HepG2 (cell line): ENCODE data around the gene AZU1. TPM values are rescaled to one million over a fixed set of nuclear protein-coding genes. Genes with fewer than 3 reads are reported as not detected.
A peak's percentile ranks its signal among the peaks of the same experiment; 100 is the strongest.

Experiments
- ATAC-seq: fragments of 200-7000 bp; cut with Tn5 transposase; 3 replicates; pipeline ENCODE4 v1.9.1; 2020; ENCODE audit warnings: mild to moderate bottlenecking, moderate library complexity
- BruUV-seq: library from RNA; stranded (reverse); fragments of 400-500 nt; replicated peaks from 2 replicates; lab custom pipeline; 2021; lab: Mats Ljungman, UMichigan
- CTCF ChIA-PET: fragments of 300-600 bp; formaldehyde crosslinking; extraction: SDS; loops from one replicate; lab custom pipeline; 2021; ENCODE audit warnings: low total read pairs, inconsistent platforms, low intra/inter-chr PET ratio; lab: Yijun Ruan, JAX
- POLR2A ChIA-PET: fragments of 350-600 bp; sonication (Branson Sonifier 250); formaldehyde crosslinking; loops from one replicate; lab custom pipeline; 2020; ENCODE audit warnings: antibody characterized with exemption, inconsistent platforms; lab: Yijun Ruan, JAX
- DNase-seq: peaks from one replicate; pipeline ENCODE4 v3.0.0-alpha.2; 2015; ENCODE audit warnings: low spot score
- FAIRE-seq: peaks from 3 replicates; lab custom pipeline; 2011; peaks lifted over from hg19 to GRCh38; lab: Jason Lieb, UNC
- H2AFZ ChIP-seq: one replicate; pipeline ENCODE4 v1.6.1; 2011; ENCODE audit warnings: low read length, inconsistent platforms
- H3K27ac ChIP-seq: fragments of 300-600 bp; 3 replicates; pipeline ENCODE4 v1.8.0; 2011; ENCODE audit warnings: mixed run types, mild to moderate bottlenecking, mixed read lengths, low read length, inconsistent platforms; ENCODE audit not compliant: insufficient read depth; ENCODE audit errors: extremely low read length
- H3K27me3 ChIP-seq, 2 experiments: fragments of 200-600 bp in 1 of 2; 2 replicates in 1 of 2; 3 replicates in 1 of 2; pipeline versions ENCODE4 v1.6.0 to v1.8.0; 2011; ENCODE audit warnings: low read length in 2 of 2, mild to moderate bottlenecking in 2 of 2, moderate library complexity in 2 of 2, inconsistent platforms in 1 of 2; ENCODE audit not compliant: insufficient read depth in 2 of 2, control insufficient read depth in 1 of 2
- H3K36me3 ChIP-seq, 2 experiments: fragments of 200-600 bp in 1 of 2; replicated peaks in 1 of 2; 2 replicates in 1 of 2; 3 replicates in 1 of 2; pipeline versions ENCODE4 v1.5.1 to v1.8.0; 2011; ENCODE audit warnings: low read length in 2 of 2, inconsistent platforms in 1 of 2; ENCODE audit not compliant: insufficient read depth in 2 of 2, control insufficient read depth in 1 of 2
- H3K4me1 ChIP-seq: 2 replicates; pipeline ENCODE4 v1.5.1; 2012; ENCODE audit warnings: low read length, inconsistent platforms; ENCODE audit not compliant: insufficient read depth
- H3K4me2 ChIP-seq: 2 replicates; pipeline ENCODE4 v1.6.0; 2011; ENCODE audit warnings: low read depth, low read length, inconsistent platforms
- H3K4me3 ChIP-seq, 3 experiments: fragments of 200-600 bp in 1 of 3; sonication (generic), shearing (Covaris generic) in 1 of 3; replicated peaks in 1 of 3; 2 replicates each; pipeline ENCODE4 v1.5.1; 2011 to 2016; ENCODE audit warnings: low read length in 3 of 3, inconsistent platforms in 2 of 3, low read depth in 2 of 3, mild to moderate bottlenecking in 2 of 3, control low read depth in 1 of 3, mixed read lengths in 1 of 3; ENCODE audit not compliant: insufficient read depth in 1 of 3
- H3K79me2 ChIP-seq: one replicate; pipeline ENCODE4 v1.6.1; 2011; ENCODE audit warnings: low read length, inconsistent platforms; ENCODE audit not compliant: insufficient read depth
- H3K9ac ChIP-seq: 2 replicates; pipeline ENCODE4 v1.6.0; 2011; ENCODE audit warnings: mild to moderate bottlenecking, low read depth, low read length, inconsistent platforms; ENCODE audit not compliant: insufficient read depth
- H3K9me3 ChIP-seq: 2 replicates; pipeline ENCODE4 v1.5.1; 2012; ENCODE audit warnings: mild to moderate bottlenecking, low read length
- H4K20me1 ChIP-seq: 2 replicates; pipeline ENCODE4 v1.6.0; 2011; ENCODE audit warnings: inconsistent platforms, mild to moderate bottlenecking, low read length, moderate library complexity; ENCODE audit not compliant: insufficient read depth
- AGO1 ChIP-seq: fragments of 200-400 bp; formaldehyde crosslinking; IDR thresholded peaks from 2 replicates; pipeline ENCODE4 v1.6.1; 2017; ENCODE audit warnings: mild to moderate bottlenecking, low read depth, low read length, moderate library complexity; ENCODE audit not compliant: poor library complexity, severe bottlenecking
- HNRNPL ChIP-seq: fragments of 200-400 bp; formaldehyde crosslinking; IDR thresholded peaks from 2 replicates; pipeline ENCODE4 v1.6.1; 2017; ENCODE audit warnings: mild to moderate bottlenecking, low read depth, low read length
- HOXA3 ChIP-seq: sonication (generic); formaldehyde crosslinking; IDR thresholded peaks from 2 replicates; pipeline ENCODE4 v1.5.0; 2020; ENCODE audit warnings: missing genetic modification reagents
- MAZ ChIP-seq, 2 experiments: sonication (generic) in 1 of 2; formaldehyde crosslinking in 1 of 2; IDR thresholded peaks; 2 replicates each; pipeline versions ENCODE4 v1.5.0 to v1.6.1; 2012 to 2020; ENCODE audit warnings: low read depth in 2 of 2, mild to moderate bottlenecking in 2 of 2, borderline replicate concordance in 1 of 2, improper control_type of control experiment in 1 of 2, low read length in 1 of 2, missing genetic modification reagents in 1 of 2, moderate library complexity in 1 of 2
- ZBTB38 ChIP-seq: sonication (generic); formaldehyde crosslinking; IDR thresholded peaks from 2 replicates; pipeline ENCODE4 v1.5.1; 2020; ENCODE audit warnings: mild to moderate bottlenecking, missing genetic modification reagents
- ZFX ChIP-seq: sonication (generic); formaldehyde crosslinking; IDR thresholded peaks from 2 replicates; pipeline ENCODE4 v1.4.0; 2020; ENCODE audit warnings: mild to moderate bottlenecking, low read depth, missing genetic modification reagents, moderate library complexity
- ZMYM4 ChIP-seq: sonication (generic); formaldehyde crosslinking; IDR thresholded peaks from 2 replicates; pipeline ENCODE4 v1.8.1; 2023; ENCODE audit warnings: mild to moderate bottlenecking, missing genetic modification reagents
- ZNF326 ChIP-seq: sonication (generic); formaldehyde crosslinking; IDR thresholded peaks from 2 replicates; pipeline ENCODE4 v1.4.0; 2020; ENCODE audit warnings: missing genetic modification reagents, borderline replicate concordance
- WGBS: methylation state at CpG from one replicate; pipeline ENCODE4 v1.1.6; 2017; ENCODE audit warnings: low lambda C conversion rate; 5-methylcytosine and 5-hydroxymethylcytosine counted together
- in situ Hi-C: cut with HindIII; loops from 2 replicates; pipeline ENCODE4 v1.10.0; 2017; ENCODE audit warnings: low pct_unique_long_range_greater_than_20kb; ENCODE audit not compliant: extremely low pct_ligation_motif_present
- intact Hi-C: fragments of 100-400 bp; cut with micrococcal nuclease; formaldehyde crosslinking; loops from one replicate; pipeline ENCODE4 v1.10.0; 2022; ENCODE audit not compliant: unreplicated experiment
- polyA plus RNA-seq, 8 experiments: library from polyadenylated mRNA; depleted of rRNA in 3 of 8; stranded (reverse) in 7 of 8; unstranded in 1 of 8; fragments of >200 nt; fragmentation: Illumina TruSeq in 4 of 8; extraction: Trizol in 4 of 8; gene quantifications; 2 replicates each; pipeline versions ENCODE4 v1.2.1 to v1.2.3, GENCODE V29; 2011 to 2016; ENCODE audit warnings: low read depth in 4 of 8, missing spikeins in 1 of 8, mixed read lengths in 1 of 8; ENCODE audit not compliant: insufficient read depth in 1 of 8
- total RNA-seq, 5 experiments: library from RNA; depleted of rRNA; stranded (reverse); fragments of >200 nt; fragmentation: Illumina TruSeq; extraction: Trizol; gene quantifications; 2 replicates each; pipeline ENCODE4 v1.2.3, GENCODE V29; 2016; ENCODE audit warnings: low read depth in 1 of 5
- TF ChIP-seq, protein P1 (sequence below): sonication (generic); formaldehyde crosslinking; IDR thresholded peaks from 2 replicates; pipeline ENCODE4 v1.5.1; 2020; ENCODE audit warnings: mild to moderate bottlenecking, missing genetic modification reagents, moderate library complexity

AZU1 gene
- total and polyA plus RNA-seq, 2 of the 13 experiments (the other 11 are each of a cell fraction or from before 2014, with no cell fraction given) = not detected

DNA sequence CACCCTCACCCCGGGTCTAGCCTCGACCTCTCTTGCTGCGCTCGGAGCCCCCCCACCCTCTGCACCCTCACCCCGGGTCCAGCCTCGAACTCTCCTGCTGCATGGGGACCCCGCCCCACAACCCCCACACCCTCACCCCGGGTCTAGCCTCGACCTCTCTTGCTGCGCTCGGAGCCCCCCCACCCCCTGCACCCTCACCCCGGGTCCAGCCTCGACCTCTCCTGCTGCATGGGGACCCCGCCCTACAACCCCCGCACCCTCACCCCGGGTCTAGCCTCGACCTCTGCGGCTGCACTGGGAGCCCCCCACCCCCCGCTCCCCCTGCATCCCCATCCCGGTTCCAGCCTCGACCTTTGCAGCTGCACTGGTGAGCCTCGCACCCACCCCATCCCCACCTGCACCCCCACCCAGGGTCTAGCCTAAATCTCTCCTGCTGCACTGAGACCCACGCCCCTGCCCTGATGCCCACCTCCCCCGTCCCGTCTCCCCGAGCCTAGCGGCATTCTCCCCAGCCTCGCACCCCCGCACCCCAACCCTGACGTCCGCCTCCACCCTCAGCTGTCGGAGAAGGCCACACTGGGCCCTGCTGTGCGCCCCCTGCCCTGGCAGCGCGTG, 33.6 kb downstream of the AZU1 start:
- DNase-seq (no peak), ATAC-seq (no peak), FAIRE-seq (no peak)
- in situ Hi-C loops (loop anchor here (5.0 to 10.0 kb wide), 2 partner anchors 56 to 124 kb away; partner anchors contain the start of genes KISS1R and WDR18), intact Hi-C loops (no loop called here)
- H4K20me1 ChIP-seq = no peaks in the 10 kb centered on the region
- no peaks in the 10 kb centered on the region for H3K36me3 ChIP-seq
- ChIA-PET POLR2A (interaction anchor here (0.6 to 1.0 kb wide), 2 partner anchors 15 to 377 kb away, joined by 3 to 4 read pairs; no protein-coding TSS in a partner anchor), CTCF (no interaction called here)
- H3K27me3 ChIP-seq = no peaks in the 10 kb centered on the region
- BruUV-seq = no TSS peak
- no peak overlapping the region for H3K4me3 ChIP-seq
- 87% methylated on average over 35 of the region's 35 CpGs for WGBS
- H3K9me3 ChIP-seq = no peaks in the 10 kb centered on the region
- no peak for TF ChIP-seq ZMYM4
- TF ChIP-seq HNRNPL = 0 out of 2 replicates have a peak, but pooled peaks have one; percentile 48
- H3K4me1 ChIP-seq = peaks cover 19% of the 10 kb centered on the region
- H2AFZ ChIP-seq = no peak overlapping the region
- no peak overlapping the region for H3K9ac ChIP-seq
- no peaks in the 10 kb centered on the region for H3K79me2 ChIP-seq
- no peak overlapping the region for H3K27ac ChIP-seq
- no peak overlapping the region for H3K4me2 ChIP-seq

DNA sequence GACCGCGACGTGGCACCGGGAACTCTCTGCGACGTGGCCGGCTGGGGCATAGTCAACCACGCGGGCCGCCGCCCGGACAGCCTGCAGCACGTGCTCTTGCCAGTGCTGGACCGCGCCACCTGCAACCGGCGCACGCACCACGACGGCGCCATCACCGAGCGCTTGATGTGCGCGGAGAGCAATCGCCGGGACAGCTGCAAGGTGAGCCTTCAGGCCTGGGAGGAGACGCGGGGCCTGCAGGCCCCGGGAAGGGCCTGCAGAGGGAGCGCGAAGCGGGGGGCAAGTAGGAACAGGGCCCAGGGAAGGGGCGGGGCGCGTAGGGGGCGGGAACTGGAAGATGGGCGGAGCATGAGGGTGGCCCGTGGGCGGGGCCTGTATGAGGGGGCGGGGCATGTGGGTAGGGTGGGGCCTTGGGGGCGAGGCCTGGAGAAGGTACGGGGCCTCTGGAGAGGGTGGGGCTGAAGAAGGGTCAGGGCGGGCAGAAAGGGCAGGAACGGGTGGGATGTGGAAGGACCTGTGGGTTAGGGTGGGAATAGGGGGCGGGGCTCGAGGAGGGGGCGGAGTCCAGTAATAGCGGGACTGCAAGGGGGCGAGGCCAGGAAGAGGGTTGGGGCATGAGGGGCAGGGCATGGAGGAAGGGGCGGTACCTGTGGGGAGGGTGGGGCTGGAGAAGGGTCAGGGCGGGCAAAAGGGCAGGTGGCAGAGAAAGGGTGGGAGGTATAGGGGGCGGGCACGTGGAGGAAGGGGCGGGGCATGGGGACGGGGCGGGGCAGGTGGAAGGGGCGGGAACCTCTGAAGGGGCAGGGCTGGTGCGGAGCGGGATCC, 34.3 kb downstream of the AZU1 start:
- peak; percentile 41 for DNase-seq
- intact Hi-C loops = loop anchor here (2.0 kb wide), 1 partner anchor 55 kb away; the partner anchor contains the start of gene KISS1R
- TF ChIP-seq HOXA3 (CRISPR knock-in tag) = peak; percentile 75
- TF ChIP-seq ZBTB38 = peak; percentile 93
- TF ChIP-seq ZNF326 = no peak
- TF ChIP-seq ZFX (CRISPR knock-in tag) = peak; percentile 22; the same call in 1 of the 2 replicates
- TF ChIP-seq, protein P1, sequence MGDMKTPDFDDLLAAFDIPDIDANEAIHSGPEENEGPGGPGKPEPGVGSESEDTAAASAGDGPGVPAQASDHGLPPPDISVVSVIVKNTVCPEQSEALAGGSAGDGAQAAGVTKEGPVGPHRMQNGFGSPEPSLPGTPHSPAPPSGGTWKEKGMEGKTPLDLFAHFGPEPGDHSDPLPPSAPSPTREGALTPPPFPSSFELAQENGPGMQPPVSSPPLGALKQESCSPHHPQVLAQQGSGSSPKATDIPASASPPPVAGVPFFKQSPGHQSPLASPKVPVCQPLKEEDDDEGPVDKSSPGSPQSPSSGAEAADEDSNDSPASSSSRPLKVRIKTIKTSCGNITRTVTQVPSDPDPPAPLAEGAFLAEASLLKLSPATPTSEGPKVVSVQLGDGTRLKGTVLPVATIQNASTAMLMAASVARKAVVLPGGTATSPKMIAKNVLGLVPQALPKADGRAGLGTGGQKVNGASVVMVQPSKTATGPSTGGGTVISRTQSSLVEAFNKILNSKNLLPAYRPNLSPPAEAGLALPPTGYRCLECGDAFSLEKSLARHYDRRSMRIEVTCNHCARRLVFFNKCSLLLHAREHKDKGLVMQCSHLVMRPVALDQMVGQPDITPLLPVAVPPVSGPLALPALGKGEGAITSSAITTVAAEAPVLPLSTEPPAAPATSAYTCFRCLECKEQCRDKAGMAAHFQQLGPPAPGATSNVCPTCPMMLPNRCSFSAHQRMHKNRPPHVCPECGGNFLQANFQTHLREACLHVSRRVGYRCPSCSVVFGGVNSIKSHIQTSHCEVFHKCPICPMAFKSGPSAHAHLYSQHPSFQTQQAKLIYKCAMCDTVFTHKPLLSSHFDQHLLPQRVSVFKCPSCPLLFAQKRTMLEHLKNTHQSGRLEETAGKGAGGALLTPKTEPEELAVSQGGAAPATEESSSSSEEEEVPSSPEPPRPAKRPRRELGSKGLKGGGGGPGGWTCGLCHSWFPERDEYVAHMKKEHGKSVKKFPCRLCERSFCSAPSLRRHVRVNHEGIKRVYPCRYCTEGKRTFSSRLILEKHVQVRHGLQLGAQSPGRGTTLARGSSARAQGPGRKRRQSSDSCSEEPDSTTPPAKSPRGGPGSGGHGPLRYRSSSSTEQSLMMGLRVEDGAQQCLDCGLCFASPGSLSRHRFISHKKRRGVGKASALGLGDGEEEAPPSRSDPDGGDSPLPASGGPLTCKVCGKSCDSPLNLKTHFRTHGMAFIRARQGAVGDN (CRISPR knock-in tag) = 0 out of 2 replicates have a peak, but pooled peaks have one; percentile 11
- 0 out of 2 replicates have a peak, but pooled peaks have one; percentile 26 for TF ChIP-seq HNRNPL
- TF ChIP-seq AGO1 = peak; percentile 81
- TF ChIP-seq MAZ (IDR thresholded peaks at IDR 0.05; ENCODE audit: borderline replicate concordance, low read depth, low read length) = 0 out of 2 replicates have a peak, but pooled peaks have one; percentile 7
- no peak for TF ChIP-seq MAZ (CRISPR knock-in tag; IDR thresholded peaks at IDR 0.05; ENCODE audit: low read depth)

More for the DNA sequence above, 34.3 kb downstream of the AZU1 start:
- H4K20me1 ChIP-seq = no peaks in the 10 kb centered on the region
- no peak overlapping the region for H3K27ac ChIP-seq
- no peak overlapping the region for H3K9ac ChIP-seq
- WGBS = 51% methylated on average over 39 of the region's 60 CpGs
- H3K4me3 ChIP-seq = no peak overlapping the region
- H3K36me3 ChIP-seq = no peaks in the 10 kb centered on the region
- ChIA-PET POLR2A (interaction anchor here (0.6 to 1.0 kb wide), 2 partner anchors 14 to 376 kb away, joined by 3 to 4 read pairs; no protein-coding TSS in a partner anchor), CTCF (no interaction called here)
- H3K4me1 ChIP-seq = peaks cover 19% of the 10 kb centered on the region
- ATAC-seq = peak; percentile 36
- H3K9me3 ChIP-seq = no peaks in the 10 kb centered on the region
- no peak overlapping the region for H3K4me2 ChIP-seq
- in situ Hi-C loops = loop anchor here (5.0 to 10.0 kb wide), 2 partner anchors 55 to 123 kb away; partner anchors contain the start of genes KISS1R and WDR18
- FAIRE-seq = no peak
- H3K27me3 ChIP-seq = no peaks in the 10 kb centered on the region
- H2AFZ ChIP-seq = no peak overlapping the region
- no TSS peak for BruUV-seq
- H3K79me2 ChIP-seq = no peaks in the 10 kb centered on the region
